HepG2 (cell line): ENCODE results near the gene FKBP10. TPM values are rescaled to one million over a fixed set of nuclear protein-coding genes. Genes with fewer than 3 reads are reported as not detected.

Source experiments
- ATAC-seq: fragments of 200-7000 bp; cut with Tn5 transposase; 3 replicates; pipeline ENCODE4 v1.9.1; 2020; ENCODE audit warnings: mild to moderate bottlenecking, moderate library complexity
- BruUV-seq: library from RNA; stranded (reverse); fragments of 400-500 nt; replicated peaks from 2 replicates; lab custom pipeline; 2021; lab: Mats Ljungman, UMichigan
- CTCF ChIA-PET: fragments of 300-600 bp; formaldehyde crosslinking; extraction: SDS; loops from one replicate; lab custom pipeline; 2021; ENCODE audit warnings: low total read pairs, inconsistent platforms, low intra/inter-chr PET ratio; lab: Yijun Ruan, JAX
- POLR2A ChIA-PET: fragments of 350-600 bp; sonication (Branson Sonifier 250); formaldehyde crosslinking; loops from one replicate; lab custom pipeline; 2020; ENCODE audit warnings: antibody characterized with exemption, inconsistent platforms; lab: Yijun Ruan, JAX
- DNase-seq: peaks from one replicate; pipeline ENCODE4 v3.0.0-alpha.2; 2015; ENCODE audit warnings: low spot score
- FAIRE-seq: peaks from 3 replicates; lab custom pipeline; 2011; peaks lifted over from hg19 to GRCh38; lab: Jason Lieb, UNC
- H2AFZ ChIP-seq: one replicate; pipeline ENCODE4 v1.6.1; 2011; ENCODE audit warnings: low read length, inconsistent platforms
- H3K27ac ChIP-seq: fragments of 300-600 bp; 3 replicates; pipeline ENCODE4 v1.8.0; 2011; ENCODE audit warnings: mixed run types, mild to moderate bottlenecking, mixed read lengths, low read length, inconsistent platforms; ENCODE audit not compliant: insufficient read depth; ENCODE audit errors: extremely low read length
- H3K27me3 ChIP-seq, 2 experiments: fragments of 200-600 bp in 1 of 2; 2 replicates in 1 of 2; 3 replicates in 1 of 2; pipeline versions ENCODE4 v1.6.0 to v1.8.0; 2011; ENCODE audit warnings: low read length in 2 of 2, mild to moderate bottlenecking in 2 of 2, moderate library complexity in 2 of 2, inconsistent platforms in 1 of 2; ENCODE audit not compliant: insufficient read depth in 2 of 2, control insufficient read depth in 1 of 2
- H3K36me3 ChIP-seq, 2 experiments: fragments of 200-600 bp in 1 of 2; replicated peaks in 1 of 2; 2 replicates in 1 of 2; 3 replicates in 1 of 2; pipeline versions ENCODE4 v1.5.1 to v1.8.0; 2011; ENCODE audit warnings: low read length in 2 of 2, inconsistent platforms in 1 of 2; ENCODE audit not compliant: insufficient read depth in 2 of 2, control insufficient read depth in 1 of 2
- H3K4me1 ChIP-seq: 2 replicates; pipeline ENCODE4 v1.5.1; 2012; ENCODE audit warnings: low read length, inconsistent platforms; ENCODE audit not compliant: insufficient read depth
- H3K4me2 ChIP-seq: 2 replicates; pipeline ENCODE4 v1.6.0; 2011; ENCODE audit warnings: low read depth, low read length, inconsistent platforms
- H3K4me3 ChIP-seq, 3 experiments: fragments of 200-600 bp in 1 of 3; sonication (generic), shearing (Covaris generic) in 1 of 3; replicated peaks in 1 of 3; 2 replicates each; pipeline ENCODE4 v1.5.1; 2011 to 2016; ENCODE audit warnings: low read length in 3 of 3, inconsistent platforms in 2 of 3, low read depth in 2 of 3, mild to moderate bottlenecking in 2 of 3, control low read depth in 1 of 3, mixed read lengths in 1 of 3; ENCODE audit not compliant: insufficient read depth in 1 of 3
- H3K79me2 ChIP-seq: one replicate; pipeline ENCODE4 v1.6.1; 2011; ENCODE audit warnings: low read length, inconsistent platforms; ENCODE audit not compliant: insufficient read depth
- H3K9ac ChIP-seq: 2 replicates; pipeline ENCODE4 v1.6.0; 2011; ENCODE audit warnings: mild to moderate bottlenecking, low read depth, low read length, inconsistent platforms; ENCODE audit not compliant: insufficient read depth
- H3K9me3 ChIP-seq: 2 replicates; pipeline ENCODE4 v1.5.1; 2012; ENCODE audit warnings: mild to moderate bottlenecking, low read length
- H4K20me1 ChIP-seq: 2 replicates; pipeline ENCODE4 v1.6.0; 2011; ENCODE audit warnings: inconsistent platforms, mild to moderate bottlenecking, low read length, moderate library complexity; ENCODE audit not compliant: insufficient read depth
- GTF2F1 ChIP-seq: fragments of 150-350 bp; IDR thresholded peaks from 2 replicates; pipeline ENCODE4 v1.6.1; 2014; ENCODE audit warnings: low read length
- HOXA7 ChIP-seq: sonication (generic); formaldehyde crosslinking; IDR thresholded peaks from 2 replicates; pipeline ENCODE4 v1.8.1; 2022; ENCODE audit warnings: mild to moderate bottlenecking, missing genetic modification reagents, moderate library complexity
- MIER3 ChIP-seq: IDR thresholded peaks from 2 replicates; pipeline ENCODE4 v1.6.1; 2016; ENCODE audit warnings: missing compliant biosample characterization, borderline replicate concordance
- NR3C1 ChIP-seq: sonication (generic); formaldehyde crosslinking; IDR thresholded peaks from 2 replicates; pipeline ENCODE4 v1.4.0; 2020; ENCODE audit warnings: missing genetic modification reagents
- REPIN1 ChIP-seq: sonication (generic); formaldehyde crosslinking; IDR thresholded peaks from 2 replicates; pipeline ENCODE4 v1.8.0; 2022; ENCODE audit warnings: missing genetic modification reagents, low read depth, mild to moderate bottlenecking, borderline replicate concordance
- SMAD9 ChIP-seq: sonication (generic); formaldehyde crosslinking; IDR thresholded peaks from 2 replicates; pipeline ENCODE4 v1.5.1; 2020; ENCODE audit warnings: mild to moderate bottlenecking, missing genetic modification reagents
- TOPORS ChIP-seq: sonication (generic); formaldehyde crosslinking; IDR thresholded peaks from 2 replicates; pipeline ENCODE4 v1.8.0; 2023; ENCODE audit warnings: mild to moderate bottlenecking, missing genetic modification reagents
- TSC22D2 ChIP-seq: sonication (generic); formaldehyde crosslinking; IDR thresholded peaks from 2 replicates; pipeline ENCODE4 v1.5.1; 2020; ENCODE audit warnings: missing genetic modification reagents, mild to moderate bottlenecking, borderline replicate concordance
- ZBTB3 ChIP-seq: sonication (generic); formaldehyde crosslinking; IDR thresholded peaks from 2 replicates; pipeline ENCODE4 v1.4.0; 2020; ENCODE audit warnings: low read depth, mild to moderate bottlenecking, moderate library complexity, missing genetic modification reagents, borderline replicate concordance
- ZNF329 ChIP-seq: sonication (generic); formaldehyde crosslinking; IDR thresholded peaks from 2 replicates; pipeline ENCODE4 v1.9.0; 2021; ENCODE audit warnings: low read depth, mild to moderate bottlenecking, missing genetic modification reagents
- ZNF335 ChIP-seq: sonication (generic); formaldehyde crosslinking; IDR thresholded peaks from 2 replicates; pipeline ENCODE4 v1.4.0; 2020; ENCODE audit warnings: missing genetic modification reagents
- ZNF496 ChIP-seq: sonication (generic); formaldehyde crosslinking; IDR thresholded peaks from 2 replicates; pipeline ENCODE4 v1.8.1; 2023; ENCODE audit warnings: mild to moderate bottlenecking, moderate library complexity, missing genetic modification reagents; ENCODE audit not compliant: insufficient replicate concordance
- ZNF713 ChIP-seq: sonication (generic); formaldehyde crosslinking; IDR thresholded peaks from 2 replicates; pipeline ENCODE4 v1.4.0; 2020; ENCODE audit warnings: mild to moderate bottlenecking, missing genetic modification reagents
- ZSCAN12 ChIP-seq: sonication (generic); formaldehyde crosslinking; IDR thresholded peaks from 2 replicates; pipeline ENCODE4 v1.9.0; 2021; ENCODE audit warnings: mild to moderate bottlenecking, missing genetic modification reagents
- WGBS: methylation state at CpG from one replicate; pipeline ENCODE4 v1.1.6; 2017; ENCODE audit warnings: low lambda C conversion rate; 5-methylcytosine and 5-hydroxymethylcytosine counted together
- in situ Hi-C: cut with HindIII; loops from 2 replicates; pipeline ENCODE4 v1.10.0; 2017; ENCODE audit warnings: low pct_unique_long_range_greater_than_20kb; ENCODE audit not compliant: extremely low pct_ligation_motif_present
- intact Hi-C: fragments of 100-400 bp; cut with micrococcal nuclease; formaldehyde crosslinking; loops from one replicate; pipeline ENCODE4 v1.10.0; 2022; ENCODE audit not compliant: unreplicated experiment
- polyA plus RNA-seq, 8 experiments: library from polyadenylated mRNA; depleted of rRNA in 3 of 8; stranded (reverse) in 7 of 8; unstranded in 1 of 8; fragments of >200 nt; fragmentation: Illumina TruSeq in 4 of 8; extraction: Trizol in 4 of 8; gene quantifications; 2 replicates each; pipeline versions ENCODE4 v1.2.1 to v1.2.3, GENCODE V29; 2011 to 2016; ENCODE audit warnings: low read depth in 4 of 8, missing spikeins in 1 of 8, mixed read lengths in 1 of 8; ENCODE audit not compliant: insufficient read depth in 1 of 8
- total RNA-seq, 5 experiments: library from RNA; depleted of rRNA; stranded (reverse); fragments of >200 nt; fragmentation: Illumina TruSeq; extraction: Trizol; gene quantifications; 2 replicates each; pipeline ENCODE4 v1.2.3, GENCODE V29; 2016; ENCODE audit warnings: low read depth in 1 of 5
- TF ChIP-seq, protein P1 (sequence below): sonication (generic); formaldehyde crosslinking; IDR thresholded peaks from 2 replicates; pipeline ENCODE4 v1.5.1; 2020; ENCODE audit warnings: mild to moderate bottlenecking, missing genetic modification reagents
- TF ChIP-seq, protein P2 (sequence below): sonication (generic); formaldehyde crosslinking; IDR thresholded peaks from 2 replicates; pipeline ENCODE4 v1.9.0; 2021; ENCODE audit warnings: missing genetic modification reagents, borderline replicate concordance
- TF ChIP-seq, protein P3 (sequence below): sonication (generic); formaldehyde crosslinking; IDR thresholded peaks from 2 replicates; pipeline ENCODE4 v1.8.1; 2023; ENCODE audit warnings: mild to moderate bottlenecking, missing genetic modification reagents

The FKBP10 gene
- total and polyA plus RNA-seq, 2 of the 13 experiments (the other 11 are each of a cell fraction or from before 2014, with no cell fraction given) = 149 to 573 TPM

DNA sequence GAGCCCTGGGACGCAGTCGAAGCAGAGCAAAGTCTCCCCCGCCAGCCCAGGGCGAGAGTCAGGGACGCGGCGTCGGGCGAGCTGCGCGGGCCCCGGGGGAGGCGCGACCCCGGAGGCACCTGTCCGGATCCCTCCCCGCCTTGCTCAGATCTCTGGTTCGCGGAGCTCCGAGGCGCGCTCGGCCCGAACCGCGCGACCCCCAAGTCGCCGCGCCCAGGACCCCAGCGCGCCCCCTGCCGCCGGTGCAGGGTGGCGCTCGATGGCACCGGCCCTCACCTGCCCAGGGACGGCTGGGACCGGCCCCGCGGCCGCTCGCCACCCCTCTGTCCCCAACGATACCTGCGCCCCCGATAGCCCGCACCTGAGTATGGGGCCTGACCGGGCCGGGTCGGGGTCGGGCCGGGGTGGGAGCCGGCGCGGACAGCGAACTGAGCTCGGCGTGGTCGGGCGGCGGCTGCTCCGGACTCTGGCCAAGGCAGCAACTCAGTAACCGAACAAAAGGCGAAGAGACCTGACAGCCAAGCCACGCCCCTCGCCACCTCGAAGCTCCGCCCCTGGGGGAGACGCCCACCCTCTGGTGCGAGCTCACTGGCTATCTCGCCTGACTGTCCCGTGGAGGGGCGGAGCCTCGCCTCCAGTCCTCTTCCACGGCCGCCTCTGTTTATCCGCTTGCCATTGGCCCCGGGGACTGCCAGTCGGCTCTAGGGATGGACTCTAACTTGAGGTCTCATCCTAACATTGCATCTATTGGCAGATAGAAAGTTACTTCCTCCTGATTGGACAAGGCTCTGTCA, 26.4 kb upstream of the FKBP10 start, which contains the start of gene JUP:
TSS of gene JUP (minus strand) at position 485 of the 794 bp plus-strand sequence. CDS start 14,857 bp downstream, outside the sequence.
- Histone ChIP-seq H3K4me2 (peak within 1 kb of the TSS; percentile 81), H4K20me1 (peaks cover 3% of the 10 kb centered on the region), H3K4me1 (peaks cover 34% of the 10 kb centered on the region), H3K79me2 (peaks cover 6% of the 10 kb centered on the region), H2AFZ (no peak within 1 kb of the TSS), H3K27me3 (no peaks in the 10 kb centered on the region; a peak in 1 of 5 replicates), H3K9me3 (no peaks in the 10 kb centered on the region), H3K36me3 (no peaks in the 10 kb centered on the region), H3K9ac (peak within 1 kb of the TSS; percentile 71), H3K4me3 (peak within 1 kb of the TSS; percentile 60 to 90 (median 71)), H3K27ac (peak within 1 kb of the TSS; percentile 62)
- intact Hi-C loops (loop anchor here (1.0 kb wide), 2 partner anchors 9 to 13 kb away; no protein-coding TSS in a partner anchor), in situ Hi-C loops (no loop called here)
- DNase-seq (peak; percentile 99), ATAC-seq (peak; percentile 97), FAIRE-seq (peak; percentile 99)
- no TSS peak for BruUV-seq
- 0% methylated on average over 17 of the region's 79 CpGs for WGBS
- CTCF ChIA-PET = interaction anchor here (1.0 to 1.3 kb wide), 5 partner anchors 9 to 48 kb away, joined by 3 to 7 read pairs (median 4); no protein-coding TSS in a partner anchor
- POLR2A ChIA-PET = interaction anchor here (0.6 to 3.5 kb wide), 34 partner anchors 9 to 231 kb away, joined by 3 to 95 read pairs (median 4); partner anchors contain the start of genes DNAJC7, EIF1, FKBP10 and HAP1
- TF ChIP-seq GTF2F1 (no peak), NR3C1 (no peak), ZNF496 (CRISPR knock-in tag) (no peak), ZBTB3 (CRISPR knock-in tag) (no peak), HOXA7 (no peak), ZNF329 (CRISPR knock-in tag) (no peak), REPIN1 (CRISPR knock-in tag) (peak; percentile 75; the same call in 1 of the 2 replicates), MIER3 (CRISPR knock-in tag) (no peak), ZNF335 (CRISPR knock-in tag) (no peak), TOPORS (CRISPR knock-in tag) (peak; percentile 90), TSC22D2 (no peak), ZSCAN12 (CRISPR knock-in tag) (peak; percentile 59; the same call in 1 of the 2 replicates), ZNF713 (CRISPR knock-in tag) (peak; percentile 67; the same call in 1 of the 2 replicates), SMAD9 (no peak)
- TF ChIP-seq, protein P1, sequence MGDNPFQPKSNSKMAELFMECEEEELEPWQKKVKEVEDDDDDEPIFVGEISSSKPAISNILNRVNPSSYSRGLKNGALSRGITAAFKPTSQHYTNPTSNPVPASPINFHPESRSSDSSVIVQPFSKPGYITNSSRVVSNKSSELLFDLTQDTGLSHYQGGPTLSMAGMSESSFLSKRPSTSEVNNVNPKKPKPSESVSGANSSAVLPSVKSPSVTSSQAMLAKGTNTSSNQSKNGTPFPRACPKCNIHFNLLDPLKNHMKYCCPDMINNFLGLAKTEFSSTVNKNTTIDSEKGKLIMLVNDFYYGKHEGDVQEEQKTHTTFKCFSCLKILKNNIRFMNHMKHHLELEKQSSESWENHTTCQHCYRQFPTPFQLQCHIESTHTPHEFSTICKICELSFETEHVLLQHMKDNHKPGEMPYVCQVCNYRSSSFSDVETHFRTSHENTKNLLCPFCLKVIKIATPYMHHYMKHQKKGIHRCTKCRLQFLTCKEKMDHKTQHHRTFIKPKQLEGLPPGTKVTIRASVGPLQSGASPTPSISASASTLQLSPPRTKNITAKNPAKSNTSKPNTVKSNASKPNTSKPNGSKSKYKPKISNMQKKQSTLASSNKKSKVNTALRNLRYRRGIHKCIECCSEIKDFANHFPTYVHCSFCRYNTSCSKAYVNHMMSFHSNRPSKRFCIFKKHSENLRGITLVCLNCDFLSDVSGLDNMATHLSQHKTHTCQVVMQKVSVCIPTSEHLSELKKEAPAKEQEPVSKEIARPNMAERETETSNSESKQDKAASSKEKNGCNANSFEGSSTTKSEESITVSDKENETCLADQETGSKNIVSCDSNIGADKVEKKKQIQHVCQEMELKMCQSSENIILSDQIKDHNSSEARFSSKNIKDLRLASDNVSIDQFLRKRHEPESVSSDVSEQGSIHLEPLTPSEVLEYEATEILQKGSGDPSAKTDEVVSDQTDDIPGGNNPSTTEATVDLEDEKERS = no peak
- TF ChIP-seq, protein P2, sequence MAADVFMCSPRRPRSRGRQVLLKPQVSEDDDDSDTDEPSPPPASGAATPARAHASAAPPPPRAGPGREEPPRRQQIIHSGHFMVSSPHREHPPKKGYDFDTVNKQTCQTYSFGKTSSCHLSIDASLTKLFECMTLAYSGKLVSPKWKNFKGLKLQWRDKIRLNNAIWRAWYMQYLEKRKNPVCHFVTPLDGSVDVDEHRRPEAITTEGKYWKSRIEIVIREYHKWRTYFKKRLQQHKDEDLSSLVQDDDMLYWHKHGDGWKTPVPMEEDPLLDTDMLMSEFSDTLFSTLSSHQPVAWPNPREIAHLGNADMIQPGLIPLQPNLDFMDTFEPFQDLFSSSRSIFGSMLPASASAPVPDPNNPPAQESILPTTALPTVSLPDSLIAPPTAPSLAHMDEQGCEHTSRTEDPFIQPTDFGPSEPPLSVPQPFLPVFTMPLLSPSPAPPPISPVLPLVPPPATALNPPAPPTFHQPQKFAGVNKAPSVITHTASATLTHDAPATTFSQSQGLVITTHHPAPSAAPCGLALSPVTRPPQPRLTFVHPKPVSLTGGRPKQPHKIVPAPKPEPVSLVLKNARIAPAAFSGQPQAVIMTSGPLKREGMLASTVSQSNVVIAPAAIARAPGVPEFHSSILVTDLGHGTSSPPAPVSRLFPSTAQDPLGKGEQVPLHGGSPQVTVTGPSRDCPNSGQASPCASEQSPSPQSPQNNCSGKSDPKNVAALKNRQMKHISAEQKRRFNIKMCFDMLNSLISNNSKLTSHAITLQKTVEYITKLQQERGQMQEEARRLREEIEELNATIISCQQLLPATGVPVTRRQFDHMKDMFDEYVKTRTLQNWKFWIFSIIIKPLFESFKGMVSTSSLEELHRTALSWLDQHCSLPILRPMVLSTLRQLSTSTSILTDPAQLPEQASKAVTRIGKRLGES (CRISPR knock-in tag) = no peak
- TF ChIP-seq, protein P3, sequence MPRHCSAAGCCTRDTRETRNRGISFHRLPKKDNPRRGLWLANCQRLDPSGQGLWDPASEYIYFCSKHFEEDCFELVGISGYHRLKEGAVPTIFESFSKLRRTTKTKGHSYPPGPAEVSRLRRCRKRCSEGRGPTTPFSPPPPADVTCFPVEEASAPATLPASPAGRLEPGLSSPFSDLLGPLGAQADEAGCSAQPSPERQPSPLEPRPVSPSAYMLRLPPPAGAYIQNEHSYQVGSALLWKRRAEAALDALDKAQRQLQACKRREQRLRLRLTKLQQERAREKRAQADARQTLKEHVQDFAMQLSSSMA = peak; percentile 85; the same call in 1 of the 2 replicates
